Measurements from ENCODE around the gene COX4I1. TPM values are rescaled to one million over a fixed set of nuclear protein-coding genes. Genes with fewer than 3 reads are reported as not detected.

Gene COX4I1
- total and polyA plus RNA-seq, 2 of the 8 experiments (the other 6 are each of a cell fraction or from before 2014, with no cell fraction given): 507 to 707 TPM

DNA sequence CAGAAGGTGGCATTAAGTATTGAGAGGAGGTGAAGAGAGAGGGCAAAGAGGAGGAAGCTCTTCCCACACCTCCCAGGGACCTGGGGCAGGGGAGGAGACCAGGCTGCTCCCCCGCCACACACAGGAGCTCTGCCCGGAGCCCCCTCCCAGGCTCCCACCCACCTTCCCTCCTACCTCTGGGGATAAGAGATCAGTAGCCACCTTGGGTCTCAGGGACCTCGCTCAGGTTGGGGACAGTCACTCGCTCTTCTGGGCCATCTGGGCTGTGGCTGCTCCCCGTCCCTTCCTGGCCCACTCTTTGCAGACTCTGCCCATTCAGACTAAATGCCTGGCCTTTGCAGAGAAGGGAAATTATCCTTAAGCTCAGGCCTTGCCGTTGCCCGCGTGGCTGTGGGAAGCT, 33.7 kb upstream of the COX4I1 start (continued):
- no peak for TF ChIP-seq CHD2 (IDR thresholded peaks at IDR 0.05; ENCODE audit: low read length)
- TF ChIP-seq, protein P1, sequence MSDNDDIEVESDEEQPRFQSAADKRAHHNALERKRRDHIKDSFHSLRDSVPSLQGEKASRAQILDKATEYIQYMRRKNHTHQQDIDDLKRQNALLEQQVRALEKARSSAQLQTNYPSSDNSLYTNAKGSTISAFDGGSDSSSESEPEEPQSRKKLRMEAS (IDR thresholded peaks at IDR 0.05): no peak
- no peak for TF ChIP-seq SIX5 (IDR thresholded peaks at IDR 0.05; ENCODE audit: low read depth, low read length)
- no peak for TF ChIP-seq SUZ12 (IDR thresholded peaks at IDR 0.05; ENCODE audit: low read length)
